Stimulated activated CD4-positive, alpha-beta T cell treated with anti-CD3 and anti-CD28 coated beads, Interleukin-12 subunit alpha, Interleukin-12 subunit beta, amount 100 ng/mL, for 24 hours (primary cell): ENCODE data around the gene C10orf105.

Experiments
- DNase-seq, 2 experiments: peaks; one replicate each; pipeline ENCODE4 v3.0.0-alpha.2; 2020; ENCODE audit warnings: low read depth in 2 of 2

The C10orf105 gene

GRCh38 chr10:71737001-71737833, 17.6 kb upstream of the C10orf105 start:
- peak in 1 of 2 experiments; percentile 51 for DNase-seq

GRCh38 chr10:71736570-71736952, 17.0 kb upstream of the C10orf105 start:
- no peak for DNase-seq

DNA sequence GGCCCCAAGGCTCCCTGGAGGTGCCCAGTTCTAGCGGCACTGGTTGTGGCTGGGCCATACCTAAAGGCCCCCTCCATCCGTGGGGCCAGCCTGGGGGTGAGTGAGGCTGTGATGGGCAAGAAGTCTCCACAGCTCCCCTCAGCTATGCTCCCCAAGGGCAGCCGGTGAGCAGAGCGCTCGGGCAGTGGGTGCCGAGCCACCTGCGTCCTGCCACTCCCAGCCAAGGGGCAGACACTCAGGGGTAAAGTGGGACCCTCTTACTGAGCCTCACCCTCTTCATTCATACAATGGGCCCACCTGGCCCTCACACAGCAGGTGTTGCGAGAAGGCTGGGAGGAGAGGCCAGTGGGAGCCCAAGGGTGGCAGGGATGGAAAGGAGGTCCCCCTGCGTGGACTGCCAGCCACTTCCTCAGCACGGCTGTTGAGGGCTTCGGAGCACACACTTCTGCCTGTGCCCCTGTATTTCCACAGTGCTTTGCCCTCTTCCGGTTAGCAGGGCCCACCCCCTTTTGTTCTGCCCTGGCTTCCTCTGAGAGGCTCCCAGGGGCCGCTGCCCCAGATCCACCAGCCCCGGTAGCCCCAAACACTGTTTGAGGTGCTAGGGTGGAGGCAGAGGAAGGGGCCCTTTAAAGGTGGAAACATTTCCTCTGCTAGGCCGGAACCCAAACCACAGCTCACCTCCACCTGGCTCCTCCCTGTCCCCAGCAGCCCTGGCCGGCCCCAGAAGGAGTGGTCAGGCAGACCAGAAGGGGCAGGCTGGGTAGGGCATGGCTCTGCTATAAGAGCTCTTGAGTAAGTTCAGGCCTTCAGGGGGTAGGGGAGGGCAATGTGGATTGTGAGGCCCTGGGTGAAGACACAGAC, 16.4 kb upstream of the C10orf105 start:
- peak in 1 of 2 experiments; percentile 46 for DNase-seq

- no peak for DNase-seq
Measured at GRCh38 chr10:71734797-71735196, 15.2 kb upstream of the C10orf105 start.

DNA sequence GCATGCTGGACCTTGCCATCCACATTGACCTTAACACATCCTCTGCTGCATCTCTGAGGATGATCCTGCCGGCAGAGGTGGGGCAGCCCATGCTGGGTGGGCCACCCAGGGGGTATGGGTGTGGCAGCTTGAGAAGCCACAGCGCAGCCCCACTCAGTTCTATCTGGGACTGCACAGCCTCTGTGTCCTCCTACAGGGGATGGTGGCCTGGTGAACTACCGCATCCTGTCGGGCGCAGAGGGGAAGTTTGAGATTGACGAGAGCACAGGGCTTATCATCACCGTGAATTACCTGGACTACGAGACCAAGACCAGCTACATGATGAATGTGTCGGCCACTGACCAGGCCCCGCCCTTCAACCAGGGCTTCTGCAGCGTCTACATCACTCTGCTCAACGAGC, 12.2 kb upstream of the C10orf105 start:
- no peak for DNase-seq

DNA sequence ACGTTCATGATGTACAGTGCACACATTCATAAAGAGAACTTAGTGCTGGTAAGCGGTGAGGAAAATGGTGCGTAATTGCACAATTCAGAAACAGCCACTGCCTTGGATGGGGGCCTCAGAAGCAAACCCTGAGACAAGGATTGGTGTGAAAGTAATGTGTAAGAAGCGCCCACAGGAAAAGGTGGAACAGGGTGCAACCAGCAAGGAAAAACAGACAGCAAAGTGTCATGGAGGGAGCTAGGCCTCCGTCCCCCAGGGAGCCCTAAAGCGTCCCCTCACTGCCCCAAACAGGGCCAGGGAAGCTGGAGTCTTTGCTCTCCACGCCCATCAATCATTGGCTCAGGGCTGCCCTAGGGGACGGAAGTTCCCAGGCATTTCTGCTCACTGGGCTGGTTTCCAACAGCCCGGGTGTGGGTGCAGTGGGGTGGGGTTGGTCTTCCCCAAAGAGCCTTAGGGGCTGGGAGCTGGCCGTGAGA, 9.6 kb upstream of the C10orf105 start:
- DNase-seq = no peak

DNA sequence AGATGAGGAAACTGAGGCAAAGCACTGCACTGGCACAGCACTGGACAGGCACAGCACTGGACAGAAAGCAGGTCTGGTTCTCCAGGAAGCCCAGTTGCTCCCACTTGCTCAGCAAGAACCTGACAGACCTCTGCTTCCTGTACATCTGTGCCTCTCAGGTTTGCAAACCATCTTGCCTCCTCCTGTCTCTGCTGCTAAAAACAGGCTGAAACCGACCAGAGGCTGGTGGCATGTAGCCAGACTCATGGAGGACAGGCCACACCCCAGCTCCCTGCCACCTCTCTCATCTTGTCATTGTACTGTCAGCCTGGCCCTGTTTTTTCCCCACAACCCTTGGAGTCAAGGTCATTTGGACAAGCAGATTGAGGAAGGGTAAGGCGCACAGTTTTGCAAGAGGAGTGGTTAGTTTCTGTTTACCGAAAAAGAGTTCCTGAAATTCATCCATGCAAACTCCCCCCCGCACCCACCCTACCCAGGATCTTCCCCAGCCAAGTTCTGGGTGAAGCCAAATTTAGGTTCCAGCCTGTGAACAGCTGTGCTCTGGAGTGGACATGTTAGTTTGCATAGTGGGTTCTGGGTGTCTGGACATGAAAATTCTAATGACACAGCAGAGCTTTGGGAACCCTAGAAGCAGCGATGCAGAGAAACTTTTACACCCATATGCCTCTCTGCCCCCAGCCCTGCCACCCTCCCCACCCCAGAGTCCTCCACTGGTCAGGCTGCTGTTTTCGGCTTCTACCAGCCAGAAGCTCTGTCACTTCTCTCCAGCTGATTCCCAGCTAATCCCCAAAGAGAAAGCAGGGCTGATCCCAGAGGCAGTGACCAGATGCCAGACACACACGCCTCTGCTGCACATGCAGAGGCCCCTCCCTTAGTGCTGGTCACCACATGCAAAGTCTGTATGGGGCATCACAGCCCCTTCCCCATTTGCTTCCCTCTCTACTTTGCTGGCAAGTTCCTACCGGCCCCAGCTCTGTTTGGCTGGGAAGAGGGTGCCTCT, 8.5 kb upstream of the C10orf105 start:
- peak in 1 of 2 experiments; percentile 44 for DNase-seq

- DNase-seq = peak; percentile 35 to 59
Measured at GRCh38 chr10:71727105-71727737, 7.6 kb upstream of the C10orf105 start.

- DNase-seq = peak in 1 of 2 experiments; percentile 40
Measured at GRCh38 chr10:71726580-71727104, 7.1 kb upstream of the C10orf105 start.

GRCh38 chr10:71725998-71726579, 6.5 kb upstream of the C10orf105 start:
- DNase-seq = peak; percentile 70 to 79

GRCh38 chr10:71725249-71725648, 5.7 kb upstream of the C10orf105 start:
- DNase-seq = no peak

GRCh38 chr10:71724539-71724938, 5.0 kb upstream of the C10orf105 start:
- no peak for DNase-seq

- DNase-seq = no peak
Measured at GRCh38 chr10:71723311-71723710, 3.7 kb upstream of the C10orf105 start.

- DNase-seq = no peak
Measured at GRCh38 chr10:71722849-71723248, 3.3 kb upstream of the C10orf105 start.

- no peak for DNase-seq
Measured at GRCh38 chr10:71721313-71721712, 1.7 kb upstream of the C10orf105 start.

DNA sequence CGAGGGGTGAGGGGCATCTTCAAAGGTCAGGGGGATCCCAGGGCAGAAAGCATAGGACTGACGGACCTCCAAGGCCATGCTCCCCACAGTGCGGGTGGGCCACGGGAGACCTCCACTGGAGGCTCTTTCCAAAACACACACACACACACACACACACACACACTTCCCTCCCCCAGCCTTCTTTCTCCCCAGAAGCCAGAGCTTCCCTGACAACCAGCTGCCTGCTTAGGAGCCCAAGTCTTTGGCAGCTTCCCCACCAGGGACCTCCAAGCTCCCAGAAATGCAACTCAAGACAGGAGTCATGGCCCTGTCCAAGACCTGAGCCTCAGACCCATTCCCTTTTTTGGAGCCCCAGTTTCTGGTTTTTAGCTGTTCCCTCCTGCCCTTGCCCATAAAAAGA, 710 bp upstream of the C10orf105 start:
- DNase-seq = no peak

GRCh38 chr10:71719042-71719441, 536 bp downstream of the C10orf105 start:
- no peak for DNase-seq

DNA sequence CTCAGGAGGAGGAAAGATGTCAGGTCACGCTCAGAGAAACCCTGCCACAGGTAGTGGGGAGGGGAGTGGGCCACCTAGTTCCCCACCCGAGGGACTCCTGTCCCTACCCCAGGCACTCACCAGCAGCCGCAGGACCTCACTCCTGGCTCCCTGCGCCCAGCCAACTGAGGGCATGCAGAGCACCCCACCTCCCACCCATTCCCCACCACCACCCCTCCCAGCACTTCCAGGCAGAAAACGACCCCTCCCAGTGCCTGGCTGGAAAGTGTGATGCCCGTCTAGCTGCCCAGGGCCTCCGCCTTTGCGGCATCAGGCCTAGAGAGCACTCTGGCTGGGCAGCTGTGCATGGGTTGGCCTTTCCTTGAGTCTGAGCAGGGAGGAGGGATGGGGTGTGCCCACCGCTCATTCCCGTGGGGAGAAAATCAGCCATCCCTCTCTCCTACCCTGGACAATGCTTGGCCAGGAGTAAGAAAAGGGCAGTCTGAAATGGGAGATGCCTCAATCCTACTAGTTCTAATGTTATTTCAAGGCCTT, 1.3 kb downstream of the C10orf105 start:
- no peak for DNase-seq

DNA sequence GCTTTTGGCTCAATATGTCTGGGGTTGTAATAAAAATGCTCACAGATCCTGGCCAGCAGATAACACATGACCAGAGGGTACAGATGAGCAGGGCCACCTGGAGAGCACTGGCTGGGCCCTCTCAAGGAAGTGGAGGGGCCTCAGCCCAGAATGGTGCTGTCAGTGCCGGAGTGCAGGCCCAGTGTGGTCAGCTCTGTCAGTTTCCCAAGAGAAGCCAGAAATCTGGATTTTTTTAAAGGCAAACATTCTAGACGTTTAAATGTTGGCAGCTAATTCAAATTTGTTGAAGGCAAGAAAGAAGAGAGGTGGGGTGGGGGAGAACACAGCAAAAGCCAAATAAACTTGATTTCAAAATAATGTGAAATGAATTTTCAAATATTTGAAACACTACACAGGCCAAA, 2.0 kb downstream of the C10orf105 start:
- DNase-seq = no peak

- DNase-seq = no peak
Measured at GRCh38 chr10:71717056-71717455, 2.5 kb downstream of the C10orf105 start.
